SKM-1 (cell line): ENCODE measurements around the gene THTPA.
A peak's percentile ranks its signal among the peaks of the same experiment; 100 is the strongest.

Experiments
- DNase-seq: peaks from one replicate; lab custom pipeline; 2025; ENCODE audit not compliant: unreplicated experiment; lab: John Stamatoyannopoulos, UW

THTPA gene

DNA sequence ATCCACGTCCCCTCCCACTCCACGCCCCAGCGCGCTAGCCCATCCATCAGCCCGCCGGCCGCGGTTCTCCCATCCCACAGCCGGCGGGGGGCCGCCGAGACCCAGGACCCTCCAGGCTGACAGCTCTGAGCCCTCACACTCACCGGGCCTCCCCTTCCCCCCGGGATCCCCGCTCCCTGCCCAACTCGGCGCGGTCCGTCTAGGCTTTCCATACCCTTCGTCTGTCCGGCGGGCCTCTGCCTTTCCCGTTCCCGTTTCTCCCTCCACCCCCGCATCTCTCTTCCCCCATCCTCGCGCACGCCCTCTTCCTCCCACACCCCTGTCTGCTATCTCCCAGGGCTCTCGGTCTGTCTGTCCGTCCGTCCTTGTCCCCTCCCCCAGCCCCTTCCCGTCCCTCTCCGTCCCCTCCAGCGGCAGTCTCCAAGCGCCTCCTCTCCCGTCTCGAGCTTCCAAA lies 5.2 kb upstream of the THTPA start:
- DNase-seq, result no peak

DNA sequence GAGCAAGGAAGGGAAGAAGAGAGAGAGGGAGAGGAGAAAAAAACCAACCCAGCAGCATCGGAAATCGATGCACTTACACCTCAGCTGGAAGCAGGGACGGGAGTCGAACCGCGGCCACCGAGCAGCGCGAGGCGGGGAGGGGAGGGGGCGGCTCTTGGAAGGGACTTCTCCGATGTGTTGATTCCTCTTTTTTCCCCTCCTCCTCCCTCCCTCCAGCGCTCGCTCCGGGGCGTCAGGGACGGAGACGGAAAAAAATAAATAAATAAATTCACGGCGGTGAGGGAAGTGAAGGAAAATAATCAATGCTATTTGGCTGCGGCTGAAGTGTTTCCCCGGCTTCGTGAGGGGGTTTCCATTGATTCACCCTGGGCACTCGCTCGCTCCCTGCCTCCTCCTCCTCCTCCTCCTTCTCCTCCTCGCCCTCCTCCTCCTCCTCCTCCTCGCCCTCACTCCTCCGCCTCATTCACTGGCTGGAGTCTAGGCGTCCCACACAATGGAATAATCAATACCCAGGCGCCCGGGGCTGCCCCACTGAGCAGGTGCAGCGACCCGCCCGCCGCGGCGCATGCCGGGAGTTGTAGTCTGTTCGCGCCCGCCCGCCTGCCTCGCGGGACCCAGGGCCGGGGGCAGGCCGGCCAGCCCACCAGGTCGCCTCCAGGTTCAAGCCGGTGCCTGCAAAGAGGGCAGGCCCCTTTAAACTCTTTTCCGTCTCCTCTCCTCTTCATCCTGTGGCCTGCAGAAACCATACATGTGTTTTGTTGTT lies 4.6 kb upstream of the THTPA start, which contains the start of gene ZFHX2:
Gene ZFHX2, minus strand, starts transcription at position 500 of the 763 bp plus-strand sequence. CDS start 16,440 bp downstream, outside the sequence.
- DNase-seq, result peak; percentile 2

DNA sequence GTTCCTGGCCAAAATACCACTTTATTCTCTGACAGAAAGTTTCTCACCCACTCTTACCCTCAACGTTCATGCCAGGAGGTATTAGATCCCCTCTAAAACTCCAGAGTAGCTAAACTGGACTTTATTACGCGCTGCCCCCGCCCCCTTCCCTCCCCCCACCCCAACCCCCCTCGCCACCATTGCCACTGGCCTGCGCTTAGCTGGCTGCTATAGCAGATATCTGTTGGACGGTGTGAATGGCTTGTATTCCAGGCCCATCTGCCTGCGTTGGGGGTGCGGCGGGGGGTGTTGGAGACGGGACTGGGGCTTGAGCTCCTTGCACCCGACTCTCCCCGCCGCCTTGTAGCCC lies 564 bp upstream of the THTPA start:
- DNase-seq, result no peak

DNA sequence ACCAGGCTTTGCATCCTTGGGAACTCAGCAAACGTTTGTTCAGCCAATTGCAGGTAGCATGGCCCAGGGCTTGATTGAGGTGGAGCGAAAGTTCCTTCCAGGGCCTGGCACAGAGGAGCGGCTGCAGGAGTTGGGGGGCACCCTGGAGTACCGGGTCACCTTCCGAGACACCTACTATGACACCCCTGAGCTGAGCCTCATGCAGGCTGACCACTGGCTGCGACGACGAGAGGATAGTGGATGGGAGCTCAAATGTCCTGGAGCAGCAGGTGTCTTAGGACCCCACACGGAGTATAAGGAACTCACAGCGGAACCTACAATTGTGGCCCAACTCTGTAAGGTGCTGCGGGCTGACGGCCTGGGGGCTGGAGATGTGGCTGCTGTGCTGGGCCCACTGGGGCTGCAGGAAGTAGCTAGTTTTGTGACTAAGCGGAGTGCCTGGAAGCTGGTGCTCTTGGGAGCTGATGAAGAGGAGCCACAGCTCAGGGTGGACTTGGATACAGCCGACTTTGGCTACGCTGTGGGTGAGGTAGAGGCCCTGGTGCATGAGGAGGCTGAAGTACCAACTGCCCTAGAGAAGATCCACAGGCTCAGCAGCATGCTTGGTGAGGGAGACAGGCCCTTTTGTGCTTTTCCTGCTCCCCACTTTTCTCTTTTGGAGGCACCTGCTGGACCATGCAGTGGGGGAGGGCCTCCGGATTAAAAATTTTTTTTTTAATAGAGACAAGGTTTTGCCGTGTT lies 799 bp downstream of the THTPA start:
- DNase-seq, result no peak

DNA sequence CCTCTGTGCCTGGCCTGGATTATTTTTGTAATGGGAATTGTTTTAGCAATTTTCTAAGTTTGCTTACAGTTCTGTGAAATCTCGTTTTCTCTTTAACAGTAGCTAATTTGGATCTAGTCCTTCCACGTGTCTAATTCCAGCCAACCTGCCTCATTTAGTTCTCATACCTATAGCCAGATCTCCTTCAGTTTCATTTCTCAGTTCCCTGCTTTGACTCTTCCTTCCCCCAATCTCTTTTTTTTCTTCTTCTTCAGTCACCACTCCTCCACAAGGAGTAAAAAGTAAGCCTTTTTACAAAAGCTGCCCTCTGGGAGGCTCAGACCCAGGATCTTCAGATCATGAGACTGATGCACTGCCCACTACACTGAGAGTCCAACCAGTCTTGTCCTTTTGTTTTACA lies 1.4 kb downstream of the THTPA start:
- no peak for DNase-seq

DNA sequence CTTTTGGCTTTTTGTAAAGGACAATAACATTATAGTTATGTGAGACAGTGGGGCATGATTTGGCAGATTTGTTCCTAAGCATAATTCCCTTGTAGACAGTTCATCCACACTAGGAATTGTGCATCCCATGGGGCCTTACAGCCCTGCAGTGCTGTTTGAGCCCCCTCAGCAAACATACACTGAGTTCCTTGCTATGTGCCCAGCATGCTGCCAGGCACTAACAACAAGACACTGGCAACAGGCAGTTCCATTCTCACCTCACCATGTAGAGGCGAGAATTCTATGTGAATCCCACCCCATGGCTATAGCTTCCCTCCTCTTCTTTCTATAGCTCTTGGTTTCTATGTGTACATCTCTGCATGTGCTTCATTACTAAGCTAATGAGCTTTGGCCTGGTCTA lies 1.9 kb downstream of the THTPA start:
- no peak for DNase-seq

DNA sequence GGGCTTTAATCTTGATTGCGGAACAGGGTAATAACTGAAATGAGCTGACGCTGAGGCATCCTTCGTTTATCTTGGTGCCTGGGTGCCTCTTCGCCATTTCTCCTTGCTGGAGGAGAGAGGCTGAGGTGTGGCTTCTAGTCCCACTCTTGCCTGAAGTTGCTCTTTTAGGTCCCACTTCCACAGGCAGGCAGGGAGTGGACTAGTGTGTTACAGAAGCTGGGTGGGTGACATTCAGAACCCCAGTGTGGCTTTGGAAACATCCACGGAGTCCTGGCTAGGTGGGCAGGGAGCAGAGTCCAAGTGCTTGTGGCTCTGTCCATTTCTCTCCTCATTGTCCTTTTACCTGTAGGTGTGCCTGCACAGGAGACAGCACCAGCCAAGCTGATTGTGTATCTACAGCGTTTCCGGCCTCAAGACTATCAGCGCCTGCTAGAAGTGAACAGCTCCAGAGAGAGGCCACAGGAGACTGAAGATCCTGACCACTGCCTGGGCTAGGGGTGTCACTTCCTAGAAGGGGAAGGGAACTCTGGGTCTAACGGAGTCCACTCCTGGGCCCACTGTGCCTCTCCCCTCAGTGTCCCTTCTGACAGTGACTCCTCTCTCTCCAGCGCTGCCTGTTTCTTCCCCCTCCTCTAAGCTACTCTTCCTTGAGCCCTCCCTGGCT lies 2.4 kb downstream of the THTPA start:
- no peak for DNase-seq

DNA sequence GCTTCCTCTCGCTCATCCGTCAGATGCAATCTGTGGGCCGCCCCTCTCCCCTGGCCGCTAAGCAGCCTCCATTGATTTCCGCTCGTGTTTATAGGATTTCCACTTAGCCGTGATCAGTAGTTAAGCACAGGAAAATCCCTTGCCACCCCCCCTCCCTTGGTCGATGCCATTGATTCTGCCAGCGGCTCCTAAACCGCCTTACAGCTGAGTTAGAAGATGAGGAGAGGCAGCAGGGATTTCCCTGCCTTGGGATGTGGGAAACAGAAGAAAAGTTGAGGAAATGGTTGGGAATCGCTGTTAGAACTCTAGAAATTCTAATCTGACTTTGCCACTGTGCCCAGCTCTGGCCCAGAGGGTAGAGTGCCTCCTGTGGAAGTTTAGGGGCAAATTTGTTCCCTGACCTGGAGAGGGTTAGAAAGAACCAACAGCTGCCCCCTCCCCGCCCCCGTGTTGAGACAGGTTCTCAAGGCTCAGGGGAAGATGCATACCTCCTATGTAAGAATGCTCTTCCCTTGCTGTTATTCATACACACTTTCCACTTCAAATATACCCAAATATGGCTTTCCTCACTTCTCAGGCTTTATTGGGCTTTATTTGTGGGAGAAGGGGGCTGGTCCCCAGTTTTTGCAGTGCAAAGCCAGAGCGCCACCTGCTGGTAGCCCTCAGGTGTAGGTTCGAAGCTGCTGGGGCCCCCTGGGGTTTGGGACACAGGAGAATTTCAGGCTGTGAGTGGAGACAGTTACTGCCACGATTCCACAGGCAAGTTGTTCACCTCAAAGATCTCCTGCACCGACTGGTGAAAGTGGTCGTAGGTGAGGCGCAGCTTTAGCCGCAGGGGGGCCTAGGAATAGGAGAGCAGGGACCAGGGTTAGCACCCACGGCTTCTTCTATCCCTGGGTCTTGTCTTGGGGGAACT lies 3.2 kb downstream of the THTPA start:
- DNase-seq, result no peak

DNA sequence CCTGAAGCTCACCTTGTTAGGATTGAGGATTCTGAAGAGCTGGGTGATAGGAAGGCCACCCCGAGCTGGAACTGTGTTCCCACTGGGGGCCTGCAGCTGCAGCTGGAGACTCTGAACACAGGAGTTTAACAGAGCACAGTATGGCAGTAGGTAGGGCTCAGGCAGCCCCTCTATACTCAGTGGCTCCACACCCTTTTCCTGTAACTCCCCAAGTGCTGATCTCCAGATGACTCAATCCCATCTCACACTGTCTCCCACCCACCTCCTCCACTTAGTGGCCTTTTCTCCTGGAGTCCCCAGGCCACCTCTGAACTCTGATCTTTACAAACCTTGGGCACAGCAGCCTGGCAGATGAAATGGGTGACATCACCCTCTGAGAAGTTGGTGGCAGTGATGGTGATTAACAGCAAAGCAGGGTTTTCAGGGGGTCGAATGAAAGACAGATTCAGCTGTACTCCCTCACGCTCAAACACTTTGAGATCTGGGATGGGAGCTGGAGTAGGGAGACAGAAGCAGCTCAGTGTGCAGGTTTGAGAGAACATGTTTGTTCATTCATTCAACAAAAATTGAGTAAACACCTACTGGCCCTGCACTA lies 4.0 kb downstream of the THTPA start:
- no peak for DNase-seq

DNA sequence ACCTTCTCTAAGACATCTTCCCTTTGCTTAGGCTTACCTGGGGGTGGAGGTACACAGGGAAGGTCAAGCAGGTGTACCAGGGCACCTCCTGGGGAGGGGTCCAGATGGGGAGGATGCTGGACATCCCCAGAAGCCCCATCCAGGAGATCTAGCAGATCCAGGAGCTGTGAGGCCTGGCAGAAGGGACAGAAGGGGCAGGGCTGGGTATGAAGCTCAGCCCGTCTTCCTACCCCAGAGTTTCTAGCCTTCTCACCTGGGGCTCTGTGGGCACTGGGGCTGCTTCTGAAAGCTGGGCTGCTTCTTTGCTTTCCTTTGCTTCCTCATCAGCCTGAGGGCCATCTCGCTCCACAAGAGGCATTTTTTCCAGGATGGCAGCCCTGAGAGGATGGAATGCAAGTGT lies 5.2 kb downstream of the THTPA start:
- no peak for DNase-seq

DNA sequence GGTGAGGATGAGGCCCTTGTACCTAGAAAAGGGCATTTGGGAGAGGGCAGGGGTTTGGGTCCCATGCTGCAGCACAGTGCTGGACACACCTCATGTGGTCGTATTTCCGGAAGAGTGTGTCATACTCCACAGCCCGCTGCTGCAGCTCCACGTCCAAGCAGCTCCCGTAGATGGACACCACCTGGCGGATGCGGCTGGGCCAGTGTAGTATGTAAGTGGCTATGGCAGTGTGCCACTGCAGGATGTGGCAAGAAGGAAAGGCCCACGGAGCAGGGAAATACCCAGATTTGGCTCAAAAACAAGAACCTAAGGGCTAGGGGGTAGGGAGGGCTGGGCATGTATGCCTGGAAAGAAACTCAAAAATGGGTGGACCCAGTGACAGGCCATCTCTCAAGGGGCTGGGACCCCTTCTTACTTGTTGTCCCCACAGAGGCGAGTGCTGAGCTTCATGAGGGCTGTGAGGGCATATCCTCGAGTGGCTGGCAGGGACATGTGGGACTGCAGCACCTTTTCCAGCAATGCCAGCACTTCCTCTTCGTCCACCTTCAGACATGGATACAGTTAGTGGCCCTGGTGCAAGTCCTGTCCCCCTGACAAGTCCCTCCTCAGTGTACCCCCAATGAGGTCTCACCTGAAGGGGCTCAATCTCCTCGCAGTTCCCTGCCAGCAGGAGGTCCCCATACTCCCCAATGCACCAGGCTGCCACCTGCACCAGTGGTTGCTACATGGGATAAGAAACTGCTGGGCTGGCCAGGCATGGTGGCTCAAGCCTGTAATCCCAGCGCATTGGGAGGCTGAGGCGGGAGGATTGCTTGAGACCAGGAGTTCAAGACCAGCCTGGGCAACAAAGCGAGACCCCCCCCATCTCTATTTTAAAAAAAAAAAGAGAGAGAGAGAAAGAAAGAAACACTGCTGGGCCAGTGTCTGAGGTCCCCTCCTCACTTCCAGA lies 6.1 kb downstream of the THTPA start:
- DNase-seq, result no peak

DNA sequence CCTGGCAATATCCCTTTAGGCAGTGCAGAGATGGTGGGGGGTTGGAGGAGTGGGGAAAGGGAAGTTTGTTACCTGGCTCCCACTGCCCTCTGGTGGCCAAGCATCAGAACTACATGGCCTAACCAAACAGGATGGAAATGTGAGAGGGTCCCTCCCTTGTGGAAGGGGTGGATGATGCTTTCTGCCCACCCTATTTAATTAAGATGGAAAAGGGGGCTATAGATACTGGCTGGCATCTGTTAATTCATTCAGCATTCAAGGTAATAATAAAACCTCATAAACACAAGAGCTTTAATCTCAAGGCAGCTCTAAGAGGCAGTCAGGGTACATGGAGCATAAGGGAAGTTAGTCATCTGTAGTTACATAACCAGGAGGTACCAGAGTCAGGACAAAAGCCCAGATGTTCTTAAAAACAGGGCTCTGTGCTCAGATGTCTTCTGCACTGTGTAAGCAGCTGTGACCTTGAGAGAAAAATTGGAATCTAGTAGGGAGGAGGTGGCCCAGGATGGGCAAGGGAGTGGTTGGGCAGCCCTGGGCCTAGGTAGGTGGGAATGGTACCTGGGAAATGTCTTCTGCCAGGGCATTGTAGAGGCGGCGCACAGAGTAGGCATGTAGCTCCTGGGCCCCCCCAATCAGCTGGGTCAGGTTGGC lies 6.9 kb downstream of the THTPA start:
- DNase-seq, result peak; percentile 2

DNA sequence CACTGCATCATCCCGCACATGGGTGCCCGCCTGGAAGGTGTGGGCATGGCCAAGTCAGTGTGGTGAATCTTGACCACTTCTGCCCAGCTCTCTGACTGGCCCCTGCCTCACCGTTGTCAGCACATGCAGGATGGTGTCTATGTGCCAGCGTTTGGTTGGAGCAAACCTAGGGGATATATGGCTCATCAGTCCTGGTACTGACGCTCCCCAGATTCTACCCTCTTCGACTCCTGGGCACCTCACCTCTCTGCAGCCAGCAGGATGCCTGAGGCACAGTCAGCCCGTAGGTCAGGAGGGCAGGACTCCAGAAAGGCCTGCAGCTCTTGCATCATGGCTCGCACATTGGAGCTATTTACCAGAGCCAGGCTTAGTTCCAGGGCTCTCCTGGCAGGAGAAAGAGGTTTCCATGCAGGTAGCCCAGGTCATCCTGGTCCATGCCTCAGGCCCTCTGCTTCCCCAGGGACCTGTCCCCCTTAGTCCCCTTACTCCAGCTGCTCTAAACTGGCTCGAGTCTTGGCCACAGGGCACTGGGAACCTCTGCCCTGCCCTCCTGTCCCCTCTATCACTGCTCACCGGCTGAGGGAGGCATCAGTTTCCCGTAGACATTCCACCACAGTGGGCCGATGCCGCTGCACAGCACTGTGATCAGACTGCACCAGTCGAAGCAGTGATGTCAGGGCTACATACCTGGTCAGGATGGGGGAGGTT lies 7.6 kb downstream of the THTPA start:
- no peak for DNase-seq

DNA sequence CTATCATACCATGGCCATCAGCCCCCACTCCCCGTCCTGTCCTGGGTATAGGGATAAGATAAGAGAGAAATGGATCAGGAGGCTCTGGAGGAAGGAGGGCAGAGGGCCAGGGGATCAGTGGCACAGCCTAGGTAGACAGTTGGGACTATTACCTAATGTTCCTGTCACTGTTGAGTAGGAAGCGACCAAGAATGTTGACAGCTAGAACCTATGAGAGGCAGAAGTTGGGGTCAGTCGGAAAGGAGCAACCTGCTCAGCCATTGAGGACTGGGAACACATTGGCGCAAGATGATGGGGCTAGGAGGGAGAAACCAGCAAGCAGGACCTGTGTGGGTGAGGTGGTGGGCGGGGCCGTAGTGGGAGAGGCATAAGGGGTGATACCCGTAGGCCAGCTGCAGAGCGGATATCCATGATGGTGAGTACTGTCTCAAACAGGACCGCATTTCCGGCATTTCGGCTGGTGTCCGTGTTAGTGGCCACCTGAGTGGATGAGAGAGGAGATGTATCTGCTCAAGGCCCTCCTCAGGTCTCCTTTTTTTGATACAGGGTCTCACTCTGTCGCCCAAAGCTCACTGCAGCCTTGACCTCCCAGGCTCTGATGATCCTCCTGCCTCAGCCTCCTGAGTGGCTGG lies 8.2 kb downstream of the THTPA start:
- DNase-seq, result no peak

DNA sequence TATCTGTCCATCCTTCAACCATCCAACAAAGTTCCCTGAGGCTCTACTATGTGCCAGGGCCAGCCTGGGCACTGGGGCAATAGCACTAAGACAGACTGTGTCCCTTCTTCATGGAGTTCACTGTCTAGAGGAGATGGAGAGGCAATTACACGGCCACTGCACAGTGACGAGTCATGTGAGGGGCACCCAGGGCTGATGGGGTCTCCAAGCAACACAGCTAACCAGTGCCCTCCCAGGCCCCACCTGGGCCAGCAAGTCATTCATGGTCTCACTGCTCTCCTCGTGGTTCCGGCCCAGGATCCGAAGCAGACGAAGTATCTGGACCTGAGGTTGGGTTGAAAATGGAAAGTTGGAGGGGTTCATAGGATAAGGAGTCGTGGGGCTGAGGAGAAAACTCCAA lies 8.8 kb downstream of the THTPA start:
- no peak for DNase-seq

DNA sequence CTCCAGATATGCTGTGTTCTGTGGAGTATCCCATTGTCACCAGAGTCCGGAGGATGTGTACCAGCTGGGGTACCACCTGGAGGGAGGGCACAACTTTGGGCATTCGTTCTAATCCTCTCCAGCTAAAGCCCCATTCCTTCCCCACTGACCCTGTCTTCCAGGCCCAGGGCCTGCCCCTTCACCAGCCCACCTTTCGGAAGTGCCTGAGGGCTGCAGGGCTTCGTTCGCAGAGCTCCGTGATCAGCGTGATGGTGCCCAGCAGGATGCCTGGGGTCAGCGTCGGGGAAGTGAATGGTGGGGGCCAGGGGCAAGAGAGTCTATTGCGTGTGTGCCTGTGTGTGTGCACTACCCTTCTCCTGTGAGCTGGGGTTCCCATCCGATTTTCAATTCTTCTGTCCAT lies 9.6 kb downstream of the THTPA start:
- DNase-seq, result no peak

DNA sequence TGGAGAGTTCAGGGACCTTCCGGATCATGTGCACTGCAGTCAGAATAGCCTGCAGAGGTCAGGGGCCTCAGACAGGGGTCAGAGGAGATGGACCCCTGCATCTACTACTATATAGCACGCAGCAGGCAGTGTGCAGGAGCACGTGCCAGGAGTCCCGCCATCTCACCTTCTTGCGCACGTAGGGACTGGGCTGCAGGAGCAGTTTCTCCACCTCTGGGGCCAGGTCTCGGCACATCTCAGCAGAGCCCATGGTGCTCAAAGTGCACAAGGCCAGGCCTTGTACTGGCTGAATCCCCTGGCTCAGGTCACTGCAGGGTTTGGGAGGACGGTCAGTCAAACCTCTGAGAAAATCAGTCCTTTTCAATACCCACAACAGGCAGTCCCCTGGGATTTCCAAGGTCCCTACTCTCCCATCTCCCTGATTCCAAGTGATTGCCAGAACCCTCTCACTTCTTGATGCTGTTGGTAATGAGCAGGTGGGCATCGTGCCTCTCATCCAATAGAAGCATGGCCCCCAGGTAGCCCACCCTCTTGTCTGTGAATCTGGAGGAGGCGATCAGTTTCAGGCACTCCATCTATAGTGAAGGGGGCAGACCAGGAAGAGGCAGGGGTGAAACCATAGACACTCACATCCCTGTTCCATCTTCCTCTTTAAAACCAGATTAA lies 10.2 kb downstream of the THTPA start:
- no peak for DNase-seq
